IMR-90 (cell line): ENCODE data around the gene ITPKA.

Experiments used
- CEBPB ChIP-seq: IDR thresholded peaks from 2 replicates; pipeline ENCODE4 v1.6.1; 2012; ENCODE audit warnings: low read depth, low read length, improper control_type of control experiment
- CHD1 ChIP-seq: IDR thresholded peaks from 2 replicates; pipeline ENCODE4 v1.6.1; 2012; ENCODE audit warnings: low read depth, low read length, improper control_type of control experiment
- MAFK ChIP-seq: IDR thresholded peaks from 2 replicates; pipeline ENCODE4 v1.6.1; 2012; ENCODE audit warnings: low read depth, low read length, improper control_type of control experiment
- MAZ ChIP-seq: IDR thresholded peaks from 2 replicates; pipeline ENCODE4 v1.6.1; 2012; ENCODE audit warnings: low read depth, mild to moderate bottlenecking, low read length, improper control_type of control experiment, moderate library complexity, borderline replicate concordance
- MXI1 ChIP-seq: IDR thresholded peaks from 2 replicates; pipeline ENCODE4 v1.6.1; 2012; ENCODE audit warnings: low read depth, mild to moderate bottlenecking, low read length, moderate library complexity, borderline replicate concordance
- NFE2L2 ChIP-seq: fragments of 150-350 bp; IDR thresholded peaks from 2 replicates; pipeline ENCODE4 v1.6.1; 2016; ENCODE audit warnings: low read depth, mild to moderate bottlenecking, low read length
- POLR2A ChIP-seq: IDR thresholded peaks from 2 replicates; pipeline ENCODE4 v1.6.1; 2012; ENCODE audit warnings: mild to moderate bottlenecking, low read depth, low read length
- RAD21 ChIP-seq: IDR thresholded peaks from 2 replicates; pipeline ENCODE4 v1.6.1; 2012; ENCODE audit warnings: low read length, improper control_type of control experiment
- RCOR1 ChIP-seq: IDR thresholded peaks from 2 replicates; pipeline ENCODE4 v1.6.1; 2012; ENCODE audit warnings: mild to moderate bottlenecking, low read length, improper control_type of control experiment; ENCODE audit not compliant: insufficient replicate concordance
- RFX5 ChIP-seq: IDR thresholded peaks from 2 replicates; pipeline ENCODE4 v1.8.0; 2012; ENCODE audit warnings: low read depth, mild to moderate bottlenecking, low read length, moderate library complexity
- SMC3 ChIP-seq: fragments of 150-350 bp; IDR thresholded peaks from 2 replicates; pipeline ENCODE4 v1.6.1; 2016; ENCODE audit warnings: low read depth, mild to moderate bottlenecking, antibody characterized with exemption, low read length, moderate library complexity
- TF ChIP-seq, protein P1 (sequence below): conservative IDR thresholded peaks from 2 replicates; pipeline ENCODE4 v1.5.1; 2012; ENCODE audit warnings: mild to moderate bottlenecking, low read depth, low read length, improper control_type of control experiment
- TF ChIP-seq, protein P2 (sequence below): fragments of 150-350 bp; IDR thresholded peaks from 2 replicates; pipeline ENCODE4 v1.6.1; 2017; ENCODE audit warnings: mild to moderate bottlenecking, antibody characterized with exemption, low read length, low read depth
- TF ChIP-seq, protein P3 (sequence below): fragments of 150-350 bp; IDR thresholded peaks from 2 replicates; pipeline ENCODE4 v1.6.1; 2016; ENCODE audit warnings: low read depth, mild to moderate bottlenecking, low read length, moderate library complexity, borderline replicate concordance

DNA sequence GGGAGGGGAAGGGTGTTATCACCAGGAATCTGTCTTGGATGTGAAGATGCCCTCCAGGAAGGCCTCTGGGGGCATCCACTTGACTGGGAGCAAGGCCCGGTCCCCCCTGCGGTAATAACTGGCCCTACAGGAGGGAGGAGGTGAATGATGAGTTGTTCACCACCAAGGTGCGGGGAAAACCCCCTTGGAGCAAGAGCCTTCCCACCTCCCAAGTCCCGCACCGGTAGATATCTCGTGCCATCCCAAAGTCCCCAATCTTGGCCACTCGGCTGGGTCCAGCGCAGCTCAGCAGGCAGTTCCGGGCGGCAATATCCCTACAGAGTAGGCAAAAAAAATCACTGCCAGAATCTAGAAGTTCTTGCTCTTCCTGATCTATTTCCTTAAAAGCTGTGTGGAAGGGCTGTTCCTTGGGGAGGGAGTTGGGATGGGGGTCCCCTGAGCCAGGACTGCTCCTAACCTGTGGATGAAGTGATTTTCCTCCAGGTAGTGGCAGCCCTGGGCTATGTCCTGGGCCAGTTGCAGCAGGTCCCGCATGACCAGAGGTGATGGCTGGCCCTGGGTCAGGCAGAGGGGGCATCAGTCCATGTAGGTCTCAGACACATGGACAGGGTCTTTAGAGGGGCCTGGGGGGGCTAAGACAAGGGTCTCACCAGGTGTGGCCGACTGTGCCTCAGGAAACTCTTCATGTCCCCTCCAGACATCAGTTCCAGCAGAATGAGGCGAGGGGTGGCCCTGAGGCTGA is 11.2 kb downstream of the ITPKA start:
- TF ChIP-seq, protein P1, sequence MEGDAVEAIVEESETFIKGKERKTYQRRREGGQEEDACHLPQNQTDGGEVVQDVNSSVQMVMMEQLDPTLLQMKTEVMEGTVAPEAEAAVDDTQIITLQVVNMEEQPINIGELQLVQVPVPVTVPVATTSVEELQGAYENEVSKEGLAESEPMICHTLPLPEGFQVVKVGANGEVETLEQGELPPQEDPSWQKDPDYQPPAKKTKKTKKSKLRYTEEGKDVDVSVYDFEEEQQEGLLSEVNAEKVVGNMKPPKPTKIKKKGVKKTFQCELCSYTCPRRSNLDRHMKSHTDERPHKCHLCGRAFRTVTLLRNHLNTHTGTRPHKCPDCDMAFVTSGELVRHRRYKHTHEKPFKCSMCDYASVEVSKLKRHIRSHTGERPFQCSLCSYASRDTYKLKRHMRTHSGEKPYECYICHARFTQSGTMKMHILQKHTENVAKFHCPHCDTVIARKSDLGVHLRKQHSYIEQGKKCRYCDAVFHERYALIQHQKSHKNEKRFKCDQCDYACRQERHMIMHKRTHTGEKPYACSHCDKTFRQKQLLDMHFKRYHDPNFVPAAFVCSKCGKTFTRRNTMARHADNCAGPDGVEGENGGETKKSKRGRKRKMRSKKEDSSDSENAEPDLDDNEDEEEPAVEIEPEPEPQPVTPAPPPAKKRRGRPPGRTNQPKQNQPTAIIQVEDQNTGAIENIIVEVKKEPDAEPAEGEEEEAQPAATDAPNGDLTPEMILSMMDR = no peak
- no peak for TF ChIP-seq MXI1
- TF ChIP-seq RAD21 = no peak
- TF ChIP-seq, protein P2, sequence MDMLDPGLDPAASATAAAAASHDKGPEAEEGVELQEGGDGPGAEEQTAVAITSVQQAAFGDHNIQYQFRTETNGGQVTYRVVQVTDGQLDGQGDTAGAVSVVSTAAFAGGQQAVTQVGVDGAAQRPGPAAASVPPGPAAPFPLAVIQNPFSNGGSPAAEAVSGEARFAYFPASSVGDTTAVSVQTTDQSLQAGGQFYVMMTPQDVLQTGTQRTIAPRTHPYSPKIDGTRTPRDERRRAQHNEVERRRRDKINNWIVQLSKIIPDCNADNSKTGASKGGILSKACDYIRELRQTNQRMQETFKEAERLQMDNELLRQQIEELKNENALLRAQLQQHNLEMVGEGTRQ = no peak
- no peak for TF ChIP-seq RFX5
- TF ChIP-seq POLR2A = no peak
- no peak for TF ChIP-seq MAZ
- no peak for TF ChIP-seq CEBPB
- TF ChIP-seq, protein P3, sequence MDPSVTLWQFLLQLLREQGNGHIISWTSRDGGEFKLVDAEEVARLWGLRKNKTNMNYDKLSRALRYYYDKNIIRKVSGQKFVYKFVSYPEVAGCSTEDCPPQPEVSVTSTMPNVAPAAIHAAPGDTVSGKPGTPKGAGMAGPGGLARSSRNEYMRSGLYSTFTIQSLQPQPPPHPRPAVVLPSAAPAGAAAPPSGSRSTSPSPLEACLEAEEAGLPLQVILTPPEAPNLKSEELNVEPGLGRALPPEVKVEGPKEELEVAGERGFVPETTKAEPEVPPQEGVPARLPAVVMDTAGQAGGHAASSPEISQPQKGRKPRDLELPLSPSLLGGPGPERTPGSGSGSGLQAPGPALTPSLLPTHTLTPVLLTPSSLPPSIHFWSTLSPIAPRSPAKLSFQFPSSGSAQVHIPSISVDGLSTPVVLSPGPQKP = no peak
- TF ChIP-seq CHD1 = no peak
- no peak for TF ChIP-seq RCOR1
- TF ChIP-seq SMC3 = no peak
- TF ChIP-seq MAFK = no peak
- no peak for TF ChIP-seq NFE2L2
